OCI-LY7 (cell line): Measurements from ENCODE around the gene GALNT14. TPM values are rescaled to one million over a fixed set of nuclear protein-coding genes. Genes with fewer than 3 reads are reported as not detected.

Source experiments
- BruUV-seq: library from RNA; stranded (reverse); fragments of 400-500 nt; replicated peaks from 2 replicates; lab custom pipeline; 2021; lab: Mats Ljungman, UMichigan
- CTCF ChIA-PET: fragments of 300-600 bp; sonication (Branson Sonifier 250); formaldehyde crosslinking; loops from one replicate; lab custom pipeline; 2022; ENCODE audit warnings: antibody characterized with exemption; ENCODE audit not compliant: unreplicated experiment; lab: Charles Lee
- POLR2A ChIA-PET: fragments of 300-600 bp; sonication (Branson Sonifier 250); formaldehyde crosslinking; loops from one replicate; lab custom pipeline; 2022; ENCODE audit warnings: antibody characterized with exemption; lab: Charles Lee
- DNase-seq: peaks from one replicate; pipeline ENCODE4 v3.0.0-alpha.2; 2015; ENCODE audit warnings: low spot score
- H2AFZ ChIP-seq: fragments of 200-600 bp; sonication (generic), shearing (Covaris generic); 2 replicates; pipeline ENCODE4 v1.6.1; 2014; ENCODE audit warnings: mild to moderate bottlenecking, antibody characterized with exemption, low read length, moderate library complexity
- H3K27ac ChIP-seq: fragments of 200-600 bp; sonication (generic); 2 replicates; pipeline ENCODE4 v1.5.1; 2014; ENCODE audit warnings: mixed run types, low read depth, mild to moderate bottlenecking, moderate library complexity, low read length, inconsistent platforms; ENCODE audit not compliant: poor library complexity, severe bottlenecking
- H3K36me3 ChIP-seq: fragments of 200-600 bp; sonication (generic); 2 replicates; pipeline ENCODE4 v1.6.1; 2014; ENCODE audit warnings: mild to moderate bottlenecking, antibody characterized with exemption, low read length, moderate library complexity, mixed read lengths; ENCODE audit not compliant: insufficient read depth
- H3K4me1 ChIP-seq: fragments of 200-600 bp; sonication (generic); 2 replicates; pipeline ENCODE4 v1.5.1; 2014; ENCODE audit warnings: mild to moderate bottlenecking, low read length; ENCODE audit not compliant: insufficient read depth, poor library complexity, severe bottlenecking
- H3K4me2 ChIP-seq: fragments of 200-600 bp; sonication (generic); 2 replicates; pipeline ENCODE4 v1.6.1; 2014; ENCODE audit warnings: mild to moderate bottlenecking, low read length
- H3K4me3 ChIP-seq: fragments of 200-600 bp; sonication (generic); 2 replicates; pipeline ENCODE4 v1.5.1; 2014; ENCODE audit warnings: mild to moderate bottlenecking, low read depth, low read length; ENCODE audit not compliant: poor library complexity, severe bottlenecking
- H3K79me2 ChIP-seq: fragments of 200-600 bp; sonication (generic); 2 replicates; pipeline ENCODE4 v1.6.1; 2016; ENCODE audit warnings: low read depth, mild to moderate bottlenecking, low read length, moderate library complexity, mixed read lengths; ENCODE audit not compliant: insufficient read depth
- H3K9me2 ChIP-seq: fragments of 200-600 bp; sonication (generic); 2 replicates; pipeline ENCODE4 v1.6.1; 2016; ENCODE audit warnings: mild to moderate bottlenecking, low read length, mixed read lengths; ENCODE audit not compliant: insufficient read depth
- H3K9me3 ChIP-seq: fragments of 200-600 bp; sonication (generic); 2 replicates; pipeline ENCODE4 v1.6.1; 2014; ENCODE audit warnings: mild to moderate bottlenecking, mixed run types, low read length, mixed read lengths
- H4K20me1 ChIP-seq: fragments of 200-600 bp; sonication (generic); 2 replicates; pipeline ENCODE4 v1.6.1; 2014; ENCODE audit warnings: mild to moderate bottlenecking, antibody characterized with exemption, low read length, moderate library complexity, mixed read lengths; ENCODE audit not compliant: insufficient read depth
- EZH2phosphoT487 ChIP-seq: fragments of 200-600 bp; sonication (generic); IDR thresholded peaks from 2 replicates; pipeline ENCODE4 v1.6.1; 2018; ENCODE audit warnings: low read depth, borderline replicate concordance, mild to moderate bottlenecking, mixed run types, antibody characterized with exemption, low read length, moderate library complexity, mixed read lengths
- intact Hi-C: fragments of 100-400 bp; cut with micrococcal nuclease; formaldehyde crosslinking; loops from one replicate; pipeline ENCODE4 v1.10.0; 2022; ENCODE audit not compliant: unreplicated experiment
- total RNA-seq, 2 experiments: library from RNA; depleted of rRNA in 1 of 2; stranded (reverse); fragments of >200 nt in 1 of 2; shearing (Covaris generic) in 1 of 2; gene quantifications; 2 replicates each; pipeline ENCODE4 v1.2.3, GENCODE V29; 2014 to 2022
- TF ChIP-seq, protein P1 (sequence below): fragments of 200-600 bp; sonication (generic); conservative IDR thresholded peaks from 2 replicates; pipeline ENCODE4 v1.5.1; 2014; ENCODE audit warnings: mild to moderate bottlenecking, antibody characterized with exemption, low read length, moderate library complexity, mixed read lengths

The GALNT14 gene
- total RNA-seq, 2 experiments from 2014 or later: 14.8 to 25.6 TPM

DNA sequence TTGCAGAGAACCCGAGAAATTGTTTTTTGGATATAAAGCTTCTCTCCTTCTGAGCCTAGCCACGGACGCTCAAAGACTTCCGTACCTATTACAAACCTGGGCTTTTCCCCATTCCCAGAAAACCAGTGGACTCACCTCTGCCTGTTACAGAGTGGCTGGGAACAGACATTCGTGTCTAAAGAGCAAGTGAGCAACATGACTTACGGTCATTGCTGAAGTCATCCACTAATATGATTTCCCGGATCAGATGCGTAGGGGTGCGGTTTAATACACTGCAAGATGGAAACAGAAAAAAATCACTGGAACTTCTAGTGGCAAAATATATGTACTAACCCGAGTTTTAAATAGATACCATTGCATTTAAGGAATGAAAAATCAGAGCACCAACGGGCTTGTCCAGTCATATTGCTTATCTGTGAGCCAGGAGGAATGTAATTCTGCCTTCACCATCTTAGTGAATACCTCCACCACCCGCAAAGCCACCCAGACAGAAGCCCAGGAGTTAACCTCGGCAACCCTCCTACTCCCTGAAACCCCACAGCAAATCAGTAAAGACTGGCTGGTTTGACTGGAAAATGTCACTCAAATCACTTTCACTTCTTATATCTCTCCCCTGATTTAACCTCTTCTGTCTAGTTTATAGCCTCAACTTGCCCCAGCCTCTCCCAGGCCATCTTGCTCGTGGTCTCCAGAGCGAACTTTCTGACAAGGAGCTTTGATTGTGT is 179.9 kb downstream of the GALNT14 start:
- Histone ChIP-seq H3K36me3 (peaks cover 13% of the 10 kb centered on the region; the same call in 1 of the 2 replicates), H3K4me2 (no peak overlapping the region), H4K20me1 (no peaks in the 10 kb centered on the region), H3K4me1 (no peaks in the 10 kb centered on the region), H2AFZ (no peak overlapping the region), H3K9me2 (no peaks in the 10 kb centered on the region), H3K79me2 (no peaks in the 10 kb centered on the region), H3K4me3 (no peak overlapping the region), H3K27ac (no peak overlapping the region), H3K9me3 (no peaks in the 10 kb centered on the region)
- no peak for DNase-seq
- POLR2A ChIA-PET: no interaction called here
- no TSS peak for BruUV-seq
- intact Hi-C loops: no loop called here
- CTCF ChIA-PET: interaction anchor here (0.6 kb wide), 1 partner anchor 110 kb away, joined by 3 read pairs; no protein-coding TSS in a partner anchor
- TF ChIP-seq, protein P1, sequence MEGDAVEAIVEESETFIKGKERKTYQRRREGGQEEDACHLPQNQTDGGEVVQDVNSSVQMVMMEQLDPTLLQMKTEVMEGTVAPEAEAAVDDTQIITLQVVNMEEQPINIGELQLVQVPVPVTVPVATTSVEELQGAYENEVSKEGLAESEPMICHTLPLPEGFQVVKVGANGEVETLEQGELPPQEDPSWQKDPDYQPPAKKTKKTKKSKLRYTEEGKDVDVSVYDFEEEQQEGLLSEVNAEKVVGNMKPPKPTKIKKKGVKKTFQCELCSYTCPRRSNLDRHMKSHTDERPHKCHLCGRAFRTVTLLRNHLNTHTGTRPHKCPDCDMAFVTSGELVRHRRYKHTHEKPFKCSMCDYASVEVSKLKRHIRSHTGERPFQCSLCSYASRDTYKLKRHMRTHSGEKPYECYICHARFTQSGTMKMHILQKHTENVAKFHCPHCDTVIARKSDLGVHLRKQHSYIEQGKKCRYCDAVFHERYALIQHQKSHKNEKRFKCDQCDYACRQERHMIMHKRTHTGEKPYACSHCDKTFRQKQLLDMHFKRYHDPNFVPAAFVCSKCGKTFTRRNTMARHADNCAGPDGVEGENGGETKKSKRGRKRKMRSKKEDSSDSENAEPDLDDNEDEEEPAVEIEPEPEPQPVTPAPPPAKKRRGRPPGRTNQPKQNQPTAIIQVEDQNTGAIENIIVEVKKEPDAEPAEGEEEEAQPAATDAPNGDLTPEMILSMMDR: no peak
- TF ChIP-seq EZH2phosphoT487: no peak

DNA sequence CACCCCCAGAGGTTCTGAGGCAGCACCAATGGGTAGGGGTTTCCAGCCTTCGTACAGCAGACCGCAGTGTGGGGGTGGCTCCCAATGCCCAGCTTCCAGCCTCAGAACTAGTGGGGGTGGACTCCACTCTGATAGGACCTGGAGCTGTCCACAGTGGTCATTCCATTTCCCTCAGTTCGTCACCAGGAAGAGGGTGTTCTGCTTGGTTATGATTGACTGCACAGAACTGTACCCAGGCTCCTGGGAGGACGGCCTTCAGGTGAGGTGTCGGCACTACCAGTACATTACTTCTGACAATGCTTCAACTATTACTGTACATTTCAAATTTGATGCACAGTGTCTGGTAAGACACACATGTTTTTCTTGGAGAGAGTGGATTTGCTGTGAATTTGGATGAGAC is 180.6 kb downstream of the GALNT14 start:
- Histone ChIP-seq H3K79me2 (no peaks in the 10 kb centered on the region), H4K20me1 (no peaks in the 10 kb centered on the region), H3K4me1 (no peaks in the 10 kb centered on the region), H2AFZ (no peak overlapping the region), H3K36me3 (peaks cover 13% of the 10 kb centered on the region; the same call in 1 of the 2 replicates), H3K9me2 (no peaks in the 10 kb centered on the region), H3K27ac (no peak overlapping the region), H3K4me2 (no peak overlapping the region), H3K4me3 (no peak overlapping the region), H3K9me3 (no peaks in the 10 kb centered on the region)
- intact Hi-C loops: no loop called here
- TF ChIP-seq, protein P1: no peak
- no peak for DNase-seq
- ChIA-PET CTCF (no interaction called here), POLR2A (interaction anchor here (0.6 kb wide), 1 partner anchor 34 kb away, joined by 5 read pairs; no protein-coding TSS in a partner anchor)
- no TSS peak for BruUV-seq

DNA sequence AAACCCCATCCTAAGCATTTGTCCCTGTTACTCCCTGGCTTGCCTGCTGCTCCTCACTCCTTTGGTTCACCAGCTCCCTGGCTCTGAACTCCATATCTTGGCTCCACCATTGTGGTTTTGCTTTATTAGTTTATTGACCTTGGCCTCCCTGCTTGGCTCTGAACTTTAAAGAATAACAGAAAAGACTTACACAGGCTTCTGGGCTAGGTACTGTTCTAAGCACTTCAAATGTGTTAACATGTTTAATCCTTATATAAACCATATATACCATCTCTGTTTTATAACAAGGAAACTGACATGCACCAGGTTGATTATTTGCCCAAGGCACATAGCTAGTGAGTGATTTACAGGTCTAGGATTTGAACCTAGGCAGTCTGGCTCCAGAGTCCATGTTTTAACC is 181.2 kb downstream of the GALNT14 start:
- Histone ChIP-seq H3K79me2 (no peaks in the 10 kb centered on the region), H3K27ac (no peak overlapping the region), H3K36me3 (peaks cover 13% of the 10 kb centered on the region; the same call in 1 of the 2 replicates), H2AFZ (no peak overlapping the region), H3K4me1 (no peaks in the 10 kb centered on the region), H3K4me3 (no peak overlapping the region), H3K9me3 (no peaks in the 10 kb centered on the region), H3K4me2 (no peak overlapping the region), H4K20me1 (no peaks in the 10 kb centered on the region), H3K9me2 (no peaks in the 10 kb centered on the region)
- no peak for DNase-seq
- intact Hi-C loops: no loop called here
- POLR2A ChIA-PET: interaction anchor here (0.6 kb wide), 1 partner anchor 34 kb away, joined by 5 read pairs; no protein-coding TSS in a partner anchor
- TF ChIP-seq, protein P1: no peak
- TF ChIP-seq EZH2phosphoT487: no peak
- no TSS peak for BruUV-seq
- CTCF ChIA-PET: no interaction called here
